IMR-90 (cell line): ENCODE data around the gene AS3MT. TPM values are rescaled to one million over a fixed set of nuclear protein-coding genes. Genes with fewer than 3 reads are reported as not detected.

Source experiments
- ATAC-seq: fragments of 200-7000 bp; cut with Tn5 transposase; 2 replicates; pipeline ENCODE4 v1.9.1; 2020; ENCODE audit warnings: low read depth, mild to moderate bottlenecking, moderate library complexity
- BruUV-seq: library from RNA; stranded (reverse); fragments of 400-500 nt; replicated peaks from 2 replicates; lab custom pipeline; 2021; lab: Mats Ljungman, UMichigan
- CTCF ChIA-PET: fragments of 300-600 bp; formaldehyde crosslinking; extraction: SDS; loops from one replicate; lab custom pipeline; 2021; ENCODE audit warnings: antibody characterized with exemption; lab: Yijun Ruan, JAX
- POLR2A ChIA-PET: fragments of 300-600 bp; sonication (Branson Sonifier 250); formaldehyde crosslinking; loops from one replicate; lab custom pipeline; 2022; ENCODE audit warnings: antibody characterized with exemption; ENCODE audit not compliant: unreplicated experiment; lab: Charles Lee
- DNase-seq: peaks from one replicate; pipeline ENCODE4 v3.0.0; 2013
- H2AFZ ChIP-seq: replicated peaks from 2 replicates; pipeline ENCODE3; 2013; ENCODE audit warnings: low read length, mild to moderate bottlenecking; ENCODE audit not compliant: poor library complexity
- H2AK5ac ChIP-seq: 2 replicates; pipeline ENCODE4 v1.6.1; 2013; ENCODE audit warnings: low read depth, low read length, inconsistent platforms
- H2AK9ac ChIP-seq: replicated peaks from 2 replicates; pipeline ENCODE3; 2013; ENCODE audit warnings: mild to moderate bottlenecking, low read depth, low read length, moderate library complexity; ENCODE audit not compliant: poor library complexity
- H2BK120ac ChIP-seq: 2 replicates; pipeline ENCODE4 v1.6.1; 2013; ENCODE audit warnings: low read depth, low read length, inconsistent platforms
- H2BK15ac ChIP-seq: 3 replicates; pipeline ENCODE4 v1.6.1; 2013; ENCODE audit warnings: low read depth, low read length, inconsistent platforms
- H2BK20ac ChIP-seq: 2 replicates; pipeline ENCODE4 v1.6.1; 2013; ENCODE audit warnings: low read depth, mild to moderate bottlenecking, inconsistent platforms, low read length, moderate library complexity
- H2BK5ac ChIP-seq: 2 replicates; pipeline ENCODE4 v1.6.1; 2013; ENCODE audit warnings: mild to moderate bottlenecking, low read depth, low read length, inconsistent platforms; ENCODE audit not compliant: poor library complexity, severe bottlenecking
- H3K14ac ChIP-seq: replicated peaks from 2 replicates; pipeline ENCODE4 v1.6.1; 2013; ENCODE audit warnings: low read depth, low read length, inconsistent platforms
- H3K18ac ChIP-seq: 2 replicates; pipeline ENCODE4 v1.6.1; 2013; ENCODE audit warnings: low read depth, low read length, control low read depth
- H3K23ac ChIP-seq: 2 replicates; pipeline ENCODE4 v1.6.1; 2013; ENCODE audit warnings: low read depth, low read length, inconsistent platforms
- H3K27ac ChIP-seq: 2 replicates; pipeline ENCODE4 v1.5.1; 2013; ENCODE audit warnings: mild to moderate bottlenecking, control low read depth, low read length; ENCODE audit not compliant: insufficient read depth
- H3K27me3 ChIP-seq: 2 replicates; pipeline ENCODE4 v1.6.1; 2013; ENCODE audit warnings: low read length; ENCODE audit not compliant: control insufficient read depth, insufficient read depth
- H3K36me3 ChIP-seq: 2 replicates; pipeline ENCODE4 v1.6.1; 2013; ENCODE audit warnings: low read length, mixed read lengths; ENCODE audit not compliant: control insufficient read depth, insufficient read depth
- H3K4ac ChIP-seq: 2 replicates; pipeline ENCODE4 v1.6.1; 2013; ENCODE audit warnings: low read depth, low read length, inconsistent platforms
- H3K4me1 ChIP-seq: 2 replicates; pipeline ENCODE4 v1.6.1; 2013; ENCODE audit warnings: low read length, mixed read lengths; ENCODE audit not compliant: control insufficient read depth, insufficient read depth
- H3K4me2 ChIP-seq: 2 replicates; pipeline ENCODE4 v1.6.1; 2013; ENCODE audit warnings: low read depth, mild to moderate bottlenecking, control low read depth, low read length, moderate library complexity
- H3K4me3 ChIP-seq: 2 replicates; pipeline ENCODE4 v1.5.1; 2013; ENCODE audit warnings: low read depth, mild to moderate bottlenecking, control low read depth, low read length, moderate library complexity; ENCODE audit not compliant: insufficient read depth
- H3K56ac ChIP-seq: 2 replicates; pipeline ENCODE4 v1.6.1; 2013; ENCODE audit warnings: low read length, inconsistent platforms; ENCODE audit not compliant: insufficient read depth; ENCODE audit errors: extremely low read depth
- H3K79me1 ChIP-seq, 2 experiments: 2 replicates each; pipeline ENCODE4 v1.6.1; 2013; ENCODE audit warnings: low read length in 2 of 2, inconsistent platforms in 1 of 2, low read depth in 1 of 2
- H3K9ac ChIP-seq: 2 replicates; pipeline ENCODE4 v1.6.1; 2013; ENCODE audit warnings: low read depth, low read length, control low read depth
- H3K9me1 ChIP-seq: 2 replicates; pipeline ENCODE4 v1.6.1; 2013; ENCODE audit warnings: low read length, inconsistent platforms; ENCODE audit not compliant: insufficient read depth
- H3K9me3 ChIP-seq: 2 replicates; pipeline ENCODE4 v1.6.1; 2013; ENCODE audit warnings: low read length; ENCODE audit not compliant: control insufficient read depth, insufficient read depth
- H4K20me1 ChIP-seq: 2 replicates; pipeline ENCODE4 v1.6.1; 2013; ENCODE audit warnings: low read length, inconsistent platforms; ENCODE audit not compliant: insufficient read depth
- H4K5ac ChIP-seq: 2 replicates; pipeline ENCODE4 v1.6.1; 2013; ENCODE audit warnings: mild to moderate bottlenecking, low read depth, low read length, control low read depth
- H4K8ac ChIP-seq, 2 experiments: 2 replicates each; pipeline ENCODE4 v1.6.1; 2013; ENCODE audit warnings: low read depth in 2 of 2, low read length in 2 of 2, control low read depth in 1 of 2, inconsistent platforms in 1 of 2
- H4K91ac ChIP-seq: 2 replicates; pipeline ENCODE4 v1.6.1; 2013; ENCODE audit warnings: low read depth, low read length, inconsistent platforms; ENCODE audit not compliant: insufficient read depth
- BHLHE40 ChIP-seq: fragments of 150-350 bp; IDR thresholded peaks from 2 replicates; pipeline ENCODE4 v1.6.1; 2016; ENCODE audit warnings: mild to moderate bottlenecking, low read depth, low read length
- CHD1 ChIP-seq: IDR thresholded peaks from 2 replicates; pipeline ENCODE4 v1.6.1; 2012; ENCODE audit warnings: low read depth, low read length, improper control_type of control experiment
- FOS ChIP-seq: fragments of 150-350 bp; IDR thresholded peaks from 2 replicates; pipeline ENCODE4 v1.6.1; 2016; ENCODE audit warnings: low read depth, low read length
- MAZ ChIP-seq: IDR thresholded peaks from 2 replicates; pipeline ENCODE4 v1.6.1; 2012; ENCODE audit warnings: low read depth, mild to moderate bottlenecking, low read length, improper control_type of control experiment, moderate library complexity, borderline replicate concordance
- MXI1 ChIP-seq: IDR thresholded peaks from 2 replicates; pipeline ENCODE4 v1.6.1; 2012; ENCODE audit warnings: low read depth, mild to moderate bottlenecking, low read length, moderate library complexity, borderline replicate concordance
- NFE2L2 ChIP-seq: fragments of 150-350 bp; IDR thresholded peaks from 2 replicates; pipeline ENCODE4 v1.6.1; 2016; ENCODE audit warnings: low read depth, mild to moderate bottlenecking, low read length
- POLR2A ChIP-seq: IDR thresholded peaks from 2 replicates; pipeline ENCODE4 v1.6.1; 2012; ENCODE audit warnings: mild to moderate bottlenecking, low read depth, low read length
- RAD21 ChIP-seq: IDR thresholded peaks from 2 replicates; pipeline ENCODE4 v1.6.1; 2012; ENCODE audit warnings: low read length, improper control_type of control experiment
- RCOR1 ChIP-seq: IDR thresholded peaks from 2 replicates; pipeline ENCODE4 v1.6.1; 2012; ENCODE audit warnings: mild to moderate bottlenecking, low read length, improper control_type of control experiment; ENCODE audit not compliant: insufficient replicate concordance
- RFX5 ChIP-seq: IDR thresholded peaks from 2 replicates; pipeline ENCODE4 v1.8.0; 2012; ENCODE audit warnings: low read depth, mild to moderate bottlenecking, low read length, moderate library complexity
- SMC3 ChIP-seq: fragments of 150-350 bp; IDR thresholded peaks from 2 replicates; pipeline ENCODE4 v1.6.1; 2016; ENCODE audit warnings: low read depth, mild to moderate bottlenecking, antibody characterized with exemption, low read length, moderate library complexity
- WGBS, 2 experiments: methylation state at CpG; one replicate each; pipeline versions ENCODE4 v1.1.5 to v1.1.7; 2013; ENCODE audit warnings: missing lambda C conversion rate in 2 of 2; ENCODE audit not compliant: insufficient read length in 1 of 2; ENCODE audit errors: extremely low coverage in 2 of 2; 5-methylcytosine and 5-hydroxymethylcytosine counted together
- dilution Hi-C: fragments of 300-500 bp; cut with HindIII; formaldehyde crosslinking; loops from one replicate; pipeline ENCODE4 v1.14.3; 2018; ENCODE audit warnings: low sequenced_read_pairs; ENCODE audit not compliant: unreplicated experiment
- in situ Hi-C: fragments of 300-500 bp; cut with MboI; formaldehyde crosslinking; loops from 3 replicates; pipeline ENCODE4 v1.14.3; 2019; ENCODE audit warnings: low sequenced_read_pairs, inconsistent platforms, mixed read lengths
- intact Hi-C: fragments of 100-400 bp; cut with micrococcal nuclease; formaldehyde crosslinking; loops from 2 replicates; pipeline ENCODE4 v1.10.0; 2022
- polyA plus RNA-seq, 3 experiments: library from polyadenylated mRNA; depleted of rRNA; stranded (reverse); fragments of >200 nt; gene quantifications; 2 replicates each; pipeline ENCODE4 v1.2.3, GENCODE V29; 2012; ENCODE audit warnings: low replicate concordance in 1 of 3
- total RNA-seq: library from RNA; depleted of rRNA; stranded (reverse); fragments of >200 nt; gene quantifications from 2 replicates; pipeline ENCODE4 v1.2.3, GENCODE V29; 2012
- TF ChIP-seq, protein P1 (sequence below): conservative IDR thresholded peaks from 2 replicates; pipeline ENCODE4 v1.5.1; 2012; ENCODE audit warnings: mild to moderate bottlenecking, low read depth, low read length, improper control_type of control experiment
- TF ChIP-seq, protein P2 (sequence below): fragments of 150-350 bp; IDR thresholded peaks from 2 replicates; pipeline ENCODE4 v1.6.1; 2016; ENCODE audit warnings: low read depth, mild to moderate bottlenecking, low read length, moderate library complexity, borderline replicate concordance
- TF ChIP-seq, protein P3 (sequence below): fragments of 150-350 bp; IDR thresholded peaks from 2 replicates; pipeline ENCODE4 v1.6.1; 2017; ENCODE audit warnings: mild to moderate bottlenecking, antibody characterized with exemption, low read length, low read depth

AS3MT gene
- total and polyA plus RNA-seq, 2 of the 4 experiments (the other 2 are of a cell fraction): 2.7 to 3.6 TPM

DNA sequence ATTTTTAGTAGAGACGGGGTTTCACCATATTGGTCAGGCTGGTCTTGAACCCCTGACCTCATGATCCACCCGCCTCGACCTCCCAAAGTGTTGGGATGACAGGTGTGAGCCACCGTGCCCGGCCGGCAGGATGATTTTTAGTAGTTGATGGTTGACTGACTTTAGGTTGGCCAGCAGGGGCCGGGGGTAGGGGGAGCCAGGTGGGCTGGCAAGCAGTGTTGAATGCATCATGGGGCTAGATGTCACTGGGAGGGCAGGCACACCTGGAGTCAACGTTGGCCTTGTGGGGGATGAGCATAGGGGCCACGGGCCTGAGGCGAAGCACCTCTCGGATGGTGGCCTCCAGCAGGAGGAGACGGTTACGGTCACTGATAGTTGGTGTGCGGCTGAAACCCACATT is 37.0 kb upstream of the AS3MT start:
- Histone ChIP-seq H2AK9ac (no peak overlapping the region), H2BK120ac (no peak overlapping the region), H3K23ac (no peak overlapping the region), H3K27ac (no peak overlapping the region), H3K14ac (no peak overlapping the region), H2BK20ac (no peak overlapping the region), H3K4me2 (no peak overlapping the region), H2AK5ac (no peak overlapping the region), H3K79me1 (no peaks in the 10 kb centered on the region), H3K56ac (no peak overlapping the region), H4K91ac (no peak overlapping the region), H3K9me3 (no peaks in the 10 kb centered on the region), H2BK5ac (no peak overlapping the region), H3K9ac (no peak overlapping the region), H3K9me1 (no peaks in the 10 kb centered on the region), H3K4ac (no peak overlapping the region), H3K4me3 (no peak overlapping the region), H4K5ac (no peak overlapping the region), H4K8ac (no peak overlapping the region), H2AFZ (no peak overlapping the region), H3K18ac (no peak overlapping the region), H3K36me3 (no peaks in the 10 kb centered on the region), H3K27me3 (peaks cover 18% of the 10 kb centered on the region), H2BK15ac (no peak overlapping the region), H4K20me1 (no peaks in the 10 kb centered on the region), H3K4me1 (no peaks in the 10 kb centered on the region)
- ChIA-PET POLR2A (no interaction called here), CTCF (no interaction called here)
- dilution Hi-C loops: no loop called here
- intact Hi-C loops: loop anchor here (10.0 kb wide), 2 partner anchors 413 to 653 kb away; partner anchors contain the start of gene RPEL1
- WGBS, 2 experiments: 83% methylated on average over 4 of the region's 14 CpGs; no CpG with 5 or more reads in 1 of the 2 experiments
- DNase-seq: no peak
- BruUV-seq: no TSS peak
- in situ Hi-C loops: loop anchor here (5.0 kb wide), 2 partner anchors 100 to 240 kb away; no protein-coding TSS in a partner anchor
- TF ChIP-seq MXI1 (no peak), BHLHE40 (no peak), CHD1 (no peak), FOS (no peak), NFE2L2 (no peak), MAZ (no peak), RCOR1 (no peak), POLR2A (no peak), SMC3 (no peak), RFX5 (no peak), RAD21 (no peak)
- TF ChIP-seq, protein P1, sequence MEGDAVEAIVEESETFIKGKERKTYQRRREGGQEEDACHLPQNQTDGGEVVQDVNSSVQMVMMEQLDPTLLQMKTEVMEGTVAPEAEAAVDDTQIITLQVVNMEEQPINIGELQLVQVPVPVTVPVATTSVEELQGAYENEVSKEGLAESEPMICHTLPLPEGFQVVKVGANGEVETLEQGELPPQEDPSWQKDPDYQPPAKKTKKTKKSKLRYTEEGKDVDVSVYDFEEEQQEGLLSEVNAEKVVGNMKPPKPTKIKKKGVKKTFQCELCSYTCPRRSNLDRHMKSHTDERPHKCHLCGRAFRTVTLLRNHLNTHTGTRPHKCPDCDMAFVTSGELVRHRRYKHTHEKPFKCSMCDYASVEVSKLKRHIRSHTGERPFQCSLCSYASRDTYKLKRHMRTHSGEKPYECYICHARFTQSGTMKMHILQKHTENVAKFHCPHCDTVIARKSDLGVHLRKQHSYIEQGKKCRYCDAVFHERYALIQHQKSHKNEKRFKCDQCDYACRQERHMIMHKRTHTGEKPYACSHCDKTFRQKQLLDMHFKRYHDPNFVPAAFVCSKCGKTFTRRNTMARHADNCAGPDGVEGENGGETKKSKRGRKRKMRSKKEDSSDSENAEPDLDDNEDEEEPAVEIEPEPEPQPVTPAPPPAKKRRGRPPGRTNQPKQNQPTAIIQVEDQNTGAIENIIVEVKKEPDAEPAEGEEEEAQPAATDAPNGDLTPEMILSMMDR: no peak
- TF ChIP-seq, protein P2, sequence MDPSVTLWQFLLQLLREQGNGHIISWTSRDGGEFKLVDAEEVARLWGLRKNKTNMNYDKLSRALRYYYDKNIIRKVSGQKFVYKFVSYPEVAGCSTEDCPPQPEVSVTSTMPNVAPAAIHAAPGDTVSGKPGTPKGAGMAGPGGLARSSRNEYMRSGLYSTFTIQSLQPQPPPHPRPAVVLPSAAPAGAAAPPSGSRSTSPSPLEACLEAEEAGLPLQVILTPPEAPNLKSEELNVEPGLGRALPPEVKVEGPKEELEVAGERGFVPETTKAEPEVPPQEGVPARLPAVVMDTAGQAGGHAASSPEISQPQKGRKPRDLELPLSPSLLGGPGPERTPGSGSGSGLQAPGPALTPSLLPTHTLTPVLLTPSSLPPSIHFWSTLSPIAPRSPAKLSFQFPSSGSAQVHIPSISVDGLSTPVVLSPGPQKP: no peak
- TF ChIP-seq, protein P3, sequence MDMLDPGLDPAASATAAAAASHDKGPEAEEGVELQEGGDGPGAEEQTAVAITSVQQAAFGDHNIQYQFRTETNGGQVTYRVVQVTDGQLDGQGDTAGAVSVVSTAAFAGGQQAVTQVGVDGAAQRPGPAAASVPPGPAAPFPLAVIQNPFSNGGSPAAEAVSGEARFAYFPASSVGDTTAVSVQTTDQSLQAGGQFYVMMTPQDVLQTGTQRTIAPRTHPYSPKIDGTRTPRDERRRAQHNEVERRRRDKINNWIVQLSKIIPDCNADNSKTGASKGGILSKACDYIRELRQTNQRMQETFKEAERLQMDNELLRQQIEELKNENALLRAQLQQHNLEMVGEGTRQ: no peak
- no peak for ATAC-seq
